Measurements from ENCODE around the gene CSRP3.

DNA sequence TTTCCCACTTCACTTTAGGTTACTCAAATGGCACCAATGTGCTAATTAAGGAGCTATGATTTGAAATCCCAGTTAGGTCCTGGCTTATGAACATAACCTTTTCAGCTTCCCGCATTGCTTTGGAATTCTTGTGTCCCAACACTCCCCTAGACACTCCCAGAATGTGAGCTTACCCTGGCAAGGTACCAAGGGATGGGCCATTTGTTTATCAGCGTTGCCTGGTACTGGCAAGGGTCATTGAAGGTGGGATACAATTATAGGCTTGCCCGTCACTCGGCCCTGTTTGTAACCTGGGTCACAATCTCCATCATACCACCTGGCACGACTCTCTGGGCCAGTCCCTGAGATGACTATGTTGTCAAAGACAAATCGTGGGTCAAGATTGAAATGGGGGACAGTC, 5.4 kb downstream of the CSRP3 start:
- TF ChIP-seq, protein P1, sequence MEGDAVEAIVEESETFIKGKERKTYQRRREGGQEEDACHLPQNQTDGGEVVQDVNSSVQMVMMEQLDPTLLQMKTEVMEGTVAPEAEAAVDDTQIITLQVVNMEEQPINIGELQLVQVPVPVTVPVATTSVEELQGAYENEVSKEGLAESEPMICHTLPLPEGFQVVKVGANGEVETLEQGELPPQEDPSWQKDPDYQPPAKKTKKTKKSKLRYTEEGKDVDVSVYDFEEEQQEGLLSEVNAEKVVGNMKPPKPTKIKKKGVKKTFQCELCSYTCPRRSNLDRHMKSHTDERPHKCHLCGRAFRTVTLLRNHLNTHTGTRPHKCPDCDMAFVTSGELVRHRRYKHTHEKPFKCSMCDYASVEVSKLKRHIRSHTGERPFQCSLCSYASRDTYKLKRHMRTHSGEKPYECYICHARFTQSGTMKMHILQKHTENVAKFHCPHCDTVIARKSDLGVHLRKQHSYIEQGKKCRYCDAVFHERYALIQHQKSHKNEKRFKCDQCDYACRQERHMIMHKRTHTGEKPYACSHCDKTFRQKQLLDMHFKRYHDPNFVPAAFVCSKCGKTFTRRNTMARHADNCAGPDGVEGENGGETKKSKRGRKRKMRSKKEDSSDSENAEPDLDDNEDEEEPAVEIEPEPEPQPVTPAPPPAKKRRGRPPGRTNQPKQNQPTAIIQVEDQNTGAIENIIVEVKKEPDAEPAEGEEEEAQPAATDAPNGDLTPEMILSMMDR (IDR thresholded peaks at IDR 0.05; ENCODE audit: low read length) = no peak
- no peak for TF ChIP-seq EZH2 (IDR thresholded peaks at IDR 0.05; ENCODE audit: borderline replicate concordance, low read length)

Data from OCI-LY1 (cell line).